ENCODE results near the gene CCT7. TPM values are rescaled to one million over a fixed set of nuclear protein-coding genes. Genes with fewer than 3 reads are reported as not detected.
A peak's percentile ranks its signal among the peaks of the same experiment; 100 is the strongest.

CCT7 gene
- total and polyA plus RNA-seq, 2 of the 8 experiments (the other 6 are each of a cell fraction or from before 2014, with no cell fraction given), result 440 to 474 TPM

DNA sequence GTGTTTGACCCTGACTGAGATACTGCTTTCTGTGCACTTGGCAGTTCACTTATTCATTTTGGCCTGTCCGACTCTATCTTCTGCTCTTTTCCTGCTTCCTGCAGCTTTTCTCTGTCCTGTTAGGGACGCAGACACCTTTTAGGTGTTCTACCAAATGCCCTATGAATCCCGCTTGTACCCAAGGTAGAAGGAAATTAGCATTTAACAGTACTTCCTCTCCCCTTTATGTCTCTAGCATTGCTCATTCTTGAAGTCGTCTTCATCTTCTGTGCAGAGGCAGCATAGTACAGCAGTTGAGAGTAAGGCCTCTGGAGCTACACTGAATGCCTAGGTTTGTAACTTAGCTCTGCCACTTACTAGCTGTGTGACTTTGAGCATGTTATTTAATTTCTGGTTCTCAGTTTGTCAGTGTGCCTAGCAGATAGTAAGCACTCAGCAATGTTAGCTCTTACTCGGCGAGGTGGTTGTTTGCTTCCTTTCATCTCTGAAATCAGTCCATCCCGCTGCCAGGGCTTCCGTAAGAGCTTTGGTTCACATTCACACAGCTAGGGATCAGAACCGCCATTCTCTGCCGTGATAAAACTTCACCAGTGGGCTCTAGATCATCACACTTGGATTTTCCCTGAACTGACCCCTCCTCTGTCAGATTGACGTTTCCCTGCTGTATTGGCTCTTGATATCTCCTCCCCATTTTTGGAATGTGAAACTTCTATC lies 1.4 kb downstream of the CCT7 start:
- H3K9ac ChIP-seq (replicated peaks in 1 of 4; ENCODE audit: extremely low read depth in 1 of 4, low read depth in 3 of 4, low read length in 3 of 4), result peak overlapping the region; percentile 94 to 97 (median 95); a peak in 6 of 7 replicates
- CTCF ChIA-PET (ENCODE audit: partially characterized antibody), result interaction anchor here (0.8 to 10.2 kb wide), 4 partner anchors 14 to 55 kb away, joined by 3 to 51 read pairs (median 8); no protein-coding TSS in a partner anchor
- H2AFZ ChIP-seq (ENCODE audit: low read length), result no peak overlapping the region
- no peak overlapping the region for H3K4ac ChIP-seq (replicated peaks; ENCODE audit: insufficient read length, low read depth, low read length)
- no peak overlapping the region for H2BK20ac ChIP-seq (ENCODE audit: low read length)
- DNase-seq (ENCODE audit: low read depth in 1 of 2, low spot score in 2 of 2), result no peak
- peaks cover 21% of the 10 kb centered on the region for H3K23me2 ChIP-seq (ENCODE audit: low read depth, low read length)
- H3K4me3 ChIP-seq (ENCODE audit: extremely low read depth in 1 of 4, insufficient read depth in 2 of 4, low read depth in 3 of 4, low read length in 4 of 4), result peak overlapping the region; percentile 82 to 93 (median 88)
- no peak overlapping the region for H2BK15ac ChIP-seq (ENCODE audit: low read length)
- H4K91ac ChIP-seq (replicated peaks; ENCODE audit: insufficient read length, low read length), result no peak overlapping the region
- H3K36me3 ChIP-seq (ENCODE audit: control insufficient read depth in 2 of 4, insufficient read depth in 4 of 4, low read length in 3 of 4), result peaks cover 3 to 21% (median 15%) of the 10 kb centered on the region in 4 experiments
- H4K20me1 ChIP-seq (replicated peaks in 1 of 2; ENCODE audit: control insufficient read depth in 1 of 2, insufficient read depth in 2 of 2, low read length in 2 of 2), result peaks cover 9 to 28% of the 10 kb centered on the region in 2 experiments
- peaks cover 8% of the 10 kb centered on the region for H3K79me1 ChIP-seq (ENCODE audit: low read depth, low read length)
- H3K27ac ChIP-seq (ENCODE audit: low read depth, low read length), result no peak overlapping the region
- peak overlapping the region; percentile 94 to 99 for H3K4me2 ChIP-seq (ENCODE audit: insufficient read depth in 1 of 2, low read depth in 2 of 2, low read length in 2 of 2)
- H3K9me3 ChIP-seq (ENCODE audit: insufficient read depth in 2 of 2, low read depth in 1 of 2, low read length in 1 of 2), result no peaks in the 10 kb centered on the region
- H2BK5ac ChIP-seq (ENCODE audit: low read depth, low read length), result no peak overlapping the region
- H4K8ac ChIP-seq (ENCODE audit: extremely low read depth, insufficient read depth, low read length), result no peak overlapping the region
- H3K14ac ChIP-seq (ENCODE audit: insufficient read length), result no peak overlapping the region
- no peak overlapping the region for H2AK5ac ChIP-seq (ENCODE audit: low read depth, low read length)
- POLR2A ChIA-PET (ENCODE audit: partially characterized antibody), result interaction anchor here (0.6 to 8.8 kb wide), 10 partner anchors 10 to 185 kb away, joined by 3 to 113 read pairs (median 23); partner anchors contain the start of genes FBXO41 and SMYD5
- H4K5ac ChIP-seq (ENCODE audit: insufficient read length, low read depth, low read length), result no peak overlapping the region
- H3K18ac ChIP-seq (ENCODE audit: extremely low read depth, low read length), result no peak overlapping the region
- FAIRE-seq, result no peak
- H3K79me2 ChIP-seq (ENCODE audit: control insufficient read depth in 1 of 2, insufficient read depth in 2 of 2, low read length in 2 of 2), result peaks cover 52 to 63% of the 10 kb centered on the region in 2 experiments
- no peaks in the 10 kb centered on the region; a peak in 2 of 7 replicates for H3K27me3 ChIP-seq (replicated peaks in 1 of 4; ENCODE audit: control insufficient read depth in 3 of 4, extremely low read depth in 1 of 4, insufficient read depth in 3 of 4, low read length in 3 of 4)
- H3K23ac ChIP-seq (ENCODE audit: insufficient read length), result no peak overlapping the region
- 76% methylated on average over 11 of the region's 11 CpGs; no CpG with 5 or more reads in 1 of the 2 experiments for whole genome bisulfite sequencing, 2 experiments (ENCODE audit: extremely low coverage in 1 of 2, insufficient coverage in 1 of 2, insufficient read length in 1 of 2, insufficient replicate concordance in 2 of 2, low coverage in 1 of 2, low lambda C conversion rate in 2 of 2, missing lambda C conversion rate in 1 of 2)
- peaks cover 10 to 21% (median 16%) of the 10 kb centered on the region in 4 experiments; a peak in 6 of 7 replicates for H3K4me1 ChIP-seq (replicated peaks in 1 of 4; ENCODE audit: control insufficient read depth in 3 of 4, insufficient read depth in 4 of 4, low read length in 3 of 4)
- H2BK12ac ChIP-seq (ENCODE audit: low read depth, low read length), result no peak overlapping the region
- H2BK120ac ChIP-seq (replicated peaks; ENCODE audit: low read depth, low read length), result no peak overlapping the region
- no peak overlapping the region for H3K56ac ChIP-seq (replicated peaks; ENCODE audit: insufficient read length, low read depth, low read length)
- TF ChIP-seq KDM5A (IDR thresholded peaks at IDR 0.05; ENCODE audit: low read length) (no peak), RNF2 (IDR thresholded peaks at IDR 0.05; ENCODE audit: borderline replicate concordance, low read depth, low read length, missing control alignments, poor library complexity, severe bottlenecking) (no peak), FOSL1 (IDR thresholded peaks at IDR 0.05; ENCODE audit: insufficient read depth, low read depth, low read length) (no peak), SP2 (IDR thresholded peaks at IDR 0.05; ENCODE audit: low read length) (no peak), EZH2 (IDR thresholded peaks at IDR 0.05; ENCODE audit: low read depth, low read length, severe bottlenecking) (no peak), KDM4A (IDR thresholded peaks at IDR 0.05; ENCODE audit: low read depth, low read length, severe bottlenecking) (no peak), RAD21 (IDR thresholded peaks at IDR 0.05 in 1 of 2, conservative IDR thresholded peaks at IDR 0.05 in 1 of 2; ENCODE audit: low read depth in 2 of 2, low read length in 2 of 2) (no peak), SP1 (IDR thresholded peaks at IDR 0.05; ENCODE audit: low read depth, low read length) (no peak), POLR2A (IDR thresholded peaks at IDR 0.05; ENCODE audit: control extremely low read depth in 1 of 2, low read depth in 2 of 2, low read length in 2 of 2) (no peak), HDAC2 (IDR thresholded peaks at IDR 0.05; ENCODE audit: borderline replicate concordance in 1 of 2, low read depth in 2 of 2, low read length in 2 of 2) (no peak), CREB1 (IDR thresholded peaks at IDR 0.05) (no peak), GTF2F1 (IDR thresholded peaks at IDR 0.05; ENCODE audit: borderline replicate concordance, low read depth, low read length) (no peak)

Measured in H1 (cell line).